Caco-2 (cell line): Measurements from ENCODE around the gene SLC30A4. TPM values are rescaled to one million over a fixed set of nuclear protein-coding genes. Genes with fewer than 3 reads are reported as not detected.

ENCODE experiments used
- BruUV-seq: library from RNA; stranded (reverse); fragments of 400-500 nt; replicated peaks from 2 replicates; lab custom pipeline; 2021; lab: Mats Ljungman, UMichigan
- CTCF ChIA-PET: fragments of 300-600 bp; sonication (Branson Sonifier 250); formaldehyde crosslinking; loops from one replicate; lab custom pipeline; 2022; ENCODE audit warnings: antibody characterized with exemption; lab: Charles Lee
- POLR2A ChIA-PET: fragments of 300-600 bp; sonication (Branson Sonifier 250); formaldehyde crosslinking; loops from one replicate; lab custom pipeline; 2022; ENCODE audit warnings: antibody characterized with exemption; lab: Charles Lee
- DNase-seq, 2 experiments: peaks; one replicate each; pipeline versions ENCODE4 v3.0.0 to v3.0.0-alpha.2; 2020 to 2022
- H3K27me3 ChIP-seq: replicated peaks from 2 replicates; pipeline ENCODE4 v1.6.0; 2011; ENCODE audit warnings: low read length; ENCODE audit not compliant: control insufficient read depth, insufficient read depth
- H3K36me3 ChIP-seq: 2 replicates; pipeline ENCODE4 v1.5.1; 2011; ENCODE audit warnings: low read length; ENCODE audit not compliant: control insufficient read depth, insufficient read depth
- H3K4me1 ChIP-seq: fragments of 250-450 bp; sonication (Bioruptor Pico); 2 replicates; pipeline ENCODE4 v1.5.1; 2020; ENCODE audit warnings: mild to moderate bottlenecking
- H3K4me3 ChIP-seq: 2 replicates; pipeline ENCODE4 v1.5.1; 2011; ENCODE audit warnings: low read depth, mild to moderate bottlenecking, control low read depth, low read length
- H3K9me3 ChIP-seq: fragments of 250-450 bp; sonication (Bioruptor Pico); 2 replicates; pipeline ENCODE4 v1.5.1; 2020; ENCODE audit warnings: mild to moderate bottlenecking, moderate library complexity
- H3K27ac Mint-ChIP-seq: one replicate; pipeline ENCODE4 v1.8.0; 2022; ENCODE audit warnings: mixed read lengths; ENCODE audit not compliant: unreplicated experiment
- H3K27me3 Mint-ChIP-seq: one replicate; pipeline ENCODE4 v1.8.0; 2022; ENCODE audit warnings: mixed read lengths; ENCODE audit not compliant: insufficient read depth, unreplicated experiment
- H3K36me3 Mint-ChIP-seq: one replicate; pipeline ENCODE4 v1.8.0; 2022; ENCODE audit warnings: mild to moderate bottlenecking, mixed read lengths; ENCODE audit not compliant: insufficient read depth, unreplicated experiment
- H3K4me1 Mint-ChIP-seq: one replicate; pipeline ENCODE4 v1.8.0; 2022; ENCODE audit warnings: low read depth, mixed read lengths; ENCODE audit not compliant: unreplicated experiment
- H3K4me3 Mint-ChIP-seq: one replicate; pipeline ENCODE4 v1.8.0; 2022; ENCODE audit warnings: mild to moderate bottlenecking, moderate library complexity, mixed read lengths; ENCODE audit not compliant: unreplicated experiment
- H3K9me3 Mint-ChIP-seq: one replicate; pipeline ENCODE4 v1.8.0; 2022; ENCODE audit warnings: mixed read lengths; ENCODE audit not compliant: unreplicated experiment
- CTCF ChIP-seq, 2 experiments: fragments of 200-600 bp in 1 of 2; IDR thresholded peaks; 1 replicate in 1 of 2; 2 replicates in 1 of 2; pipeline versions ENCODE4 v1.5.1 to v1.8.0; 2011 to 2022; ENCODE audit warnings: antibody characterized with exemption in 1 of 2, control low read depth in 1 of 2, inconsistent platforms in 1 of 2, low read depth in 1 of 2, low read length in 1 of 2, mild to moderate bottlenecking in 1 of 2, moderate library complexity in 1 of 2; ENCODE audit not compliant: insufficient read depth in 1 of 2, severe bottlenecking in 1 of 2, unreplicated experiment in 1 of 2
- intact Hi-C: fragments of 100-400 bp; cut with micrococcal nuclease; formaldehyde crosslinking; loops from one replicate; pipeline ENCODE4 v1.10.0; 2022; ENCODE audit not compliant: unreplicated experiment
- total RNA-seq: library from RNA; stranded (reverse); gene quantifications from 2 replicates; pipeline ENCODE4 v1.2.3, GENCODE V29; 2022

SLC30A4 gene
- total RNA-seq, 1 experiment from 2014 or later: 0.61 TPM

GRCh38 chr15:45551676-45552075 lies 29.1 kb upstream of the SLC30A4 start:
- no peak for TF ChIP-seq CTCF (IDR thresholded peaks at IDR 0.05; ENCODE audit: insufficient read depth in 1 of 2, low read depth in 1 of 2, low read length in 1 of 2, severe bottlenecking in 1 of 2, unreplicated experiment in 1 of 2)
- intact Hi-C loops: no loop called here
- Histone ChIP-seq H3K36me3 (no peaks in the 10 kb centered on the region), H3K4me3 (no peak overlapping the region), H3K27me3 (no peaks in the 10 kb centered on the region), H3K4me1 (peaks cover 5% of the 10 kb centered on the region), H3K9me3 (no peaks in the 10 kb centered on the region)
- ChIA-PET CTCF (no interaction called here), POLR2A (no interaction called here)
- no peak for DNase-seq
- H3K27me3 Mint-ChIP-seq: peaks cover 2% of the 10 kb centered on the region
- no peak overlapping the region for H3K4me3 Mint-ChIP-seq
- H3K27ac Mint-ChIP-seq: no peak overlapping the region
- BruUV-seq: no TSS peak
- H3K36me3 Mint-ChIP-seq: no peaks in the 10 kb centered on the region
- H3K9me3 Mint-ChIP-seq: no peaks in the 10 kb centered on the region
- no peaks in the 10 kb centered on the region for H3K4me1 Mint-ChIP-seq

- Mint-ChIP-seq H3K4me1 (no peaks in the 10 kb centered on the region), H3K27ac (no peak overlapping the region), H3K36me3 (no peaks in the 10 kb centered on the region), H3K4me3 (no peak overlapping the region), H3K27me3 (peaks cover under 1% of the 10 kb centered on the region), H3K9me3 (no peaks in the 10 kb centered on the region)
- no peaks in the 10 kb centered on the region for H3K4me1 ChIP-seq
- no peaks in the 10 kb centered on the region for H3K36me3 ChIP-seq
- no TSS peak for BruUV-seq
- no peak overlapping the region for H3K4me3 ChIP-seq
- H3K27me3 ChIP-seq: no peaks in the 10 kb centered on the region
- H3K9me3 ChIP-seq: no peaks in the 10 kb centered on the region
- CTCF ChIA-PET: no interaction called here
- POLR2A ChIA-PET: no interaction called here
- DNase-seq: no peak
- intact Hi-C loops: no loop called here
- TF ChIP-seq CTCF (IDR thresholded peaks at IDR 0.05; ENCODE audit: insufficient read depth in 1 of 2, low read depth in 1 of 2, low read length in 1 of 2, severe bottlenecking in 1 of 2, unreplicated experiment in 1 of 2): no peak
These were observed 27.9 kb upstream of the SLC30A4 start for GRCh38 chr15:45550436-45550835.

GRCh38 chr15:45549541-45550220 lies 27.1 kb upstream of the SLC30A4 start:
- intact Hi-C loops: no loop called here
- H3K36me3 Mint-ChIP-seq: no peaks in the 10 kb centered on the region
- no peaks in the 10 kb centered on the region for H3K27me3 Mint-ChIP-seq
- Histone ChIP-seq H3K4me1 (no peaks in the 10 kb centered on the region), H3K9me3 (no peaks in the 10 kb centered on the region), H3K27me3 (no peaks in the 10 kb centered on the region), H3K36me3 (no peaks in the 10 kb centered on the region), H3K4me3 (no peak overlapping the region)
- H3K4me3 Mint-ChIP-seq: no peak overlapping the region
- ChIA-PET CTCF (no interaction called here), POLR2A (no interaction called here)
- no peak for DNase-seq
- BruUV-seq: no TSS peak
- no peaks in the 10 kb centered on the region for H3K9me3 Mint-ChIP-seq
- no peaks in the 10 kb centered on the region for H3K4me1 Mint-ChIP-seq
- no peak for TF ChIP-seq CTCF (IDR thresholded peaks at IDR 0.05; ENCODE audit: insufficient read depth in 1 of 2, low read depth in 1 of 2, low read length in 1 of 2, severe bottlenecking in 1 of 2, unreplicated experiment in 1 of 2)
- no peak overlapping the region for H3K27ac Mint-ChIP-seq
